T-cell (primary cell): ENCODE data around the gene ELMO1. TPM values are rescaled to one million over a fixed set of nuclear protein-coding genes. Genes with fewer than 3 reads are reported as not detected.

Experiments used
- ATAC-seq, 4 experiments: fragments of 200-7000 bp in 3 of 4; fragments of 150-1000 bp in 1 of 4; cut with Tn5 transposase; replicated peaks in 1 of 4; 1 replicate in 3 of 4; 2 replicates in 1 of 4; pipeline ENCODE4 v1.10.0; 2021; ENCODE audit warnings: moderate library complexity in 3 of 4, mild to moderate bottlenecking in 2 of 4, moderate number of reproducible peaks in 1 of 4
- CTCF ChIA-PET, 2 donors: fragments of 300-600 bp; sonication (Branson Sonifier 250); formaldehyde crosslinking; loops; one replicate each; lab custom pipeline; 2022; ENCODE audit warnings: antibody characterized with exemption in 2 of 2; lab: Charles Lee
- POLR2A ChIA-PET, 2 donors: fragments of 300-600 bp; sonication (Branson Sonifier 250); formaldehyde crosslinking; loops; one replicate each; lab custom pipeline; 2022; ENCODE audit warnings: antibody characterized with exemption in 2 of 2; lab: Charles Lee
- DNase-seq, 35 experiments: peaks; one replicate each; pipeline versions ENCODE4 v3.0.0 to v3.0.0-alpha.2; 2013 to 2023
- H3K27ac ChIP-seq: one replicate; pipeline ENCODE4 v1.5.1; 2013; ENCODE audit warnings: low read length
- H3K27me3 ChIP-seq, 2 experiments: replicated peaks in 1 of 2; 1 replicate in 1 of 2; 2 replicates in 1 of 2; pipeline versions ENCODE4 v1.6.1 to v1.7.0; 2013; ENCODE audit warnings: low read length in 1 of 2, mixed read lengths in 1 of 2; ENCODE audit not compliant: control insufficient read depth in 2 of 2, insufficient read depth in 2 of 2; ENCODE audit errors: extremely low read depth in 1 of 2
- H3K36me3 ChIP-seq, 2 donors: 1 replicate in 1 of 2; 2 replicates in 1 of 2; pipeline versions ENCODE4 v1.6.1 to v1.7.0; 2013; ENCODE audit warnings: low read length in 1 of 2; ENCODE audit not compliant: control insufficient read depth in 2 of 2, insufficient read depth in 1 of 2; ENCODE audit errors: extremely low read depth in 1 of 2
- H3K4me1 ChIP-seq, 2 experiments: 1 replicate in 1 of 2; 2 replicates in 1 of 2; pipeline versions ENCODE4 v1.6.1 to v1.7.0; 2013; ENCODE audit warnings: low read length in 2 of 2, mixed read lengths in 1 of 2; ENCODE audit not compliant: insufficient read depth in 2 of 2, control insufficient read depth in 1 of 2; ENCODE audit errors: extremely low read depth in 1 of 2
- H3K4me3 ChIP-seq, 2 donors: 1 replicate in 1 of 2; 2 replicates in 1 of 2; pipeline versions ENCODE4 v1.5.1 to v1.7.0; 2013; ENCODE audit warnings: mild to moderate bottlenecking in 2 of 2, low read length in 1 of 2, moderate library complexity in 1 of 2; ENCODE audit not compliant: control insufficient read depth in 1 of 2; ENCODE audit errors: extremely low read depth in 1 of 2
- H3K9me3 ChIP-seq: 2 replicates; pipeline ENCODE4 v1.7.0; 2013
- H3K27ac Mint-ChIP-seq, 2 donors: one replicate each; pipeline ENCODE4 v1.8.0; 2020 to 2021; ENCODE audit warnings: mild to moderate bottlenecking in 2 of 2, mixed read lengths in 2 of 2
- H3K27me3 Mint-ChIP-seq, 2 donors: one replicate each; pipeline ENCODE4 v1.8.0; 2021 to 2022; ENCODE audit warnings: mixed read lengths in 2 of 2
- H3K36me3 Mint-ChIP-seq: one replicate; pipeline ENCODE4 v1.8.0; 2021; ENCODE audit warnings: mixed read lengths
- H3K4me1 Mint-ChIP-seq, 3 donors: one replicate each; pipeline ENCODE4 v1.8.0; 2020 to 2022; ENCODE audit warnings: mixed read lengths in 3 of 3, mild to moderate bottlenecking in 1 of 3
- H3K4me3 Mint-ChIP-seq, 3 donors: one replicate each; pipeline ENCODE4 v1.8.0; 2020 to 2022; ENCODE audit warnings: mild to moderate bottlenecking in 3 of 3, mixed read lengths in 3 of 3, moderate library complexity in 3 of 3
- H3K9me3 Mint-ChIP-seq, 3 donors: one replicate each; pipeline ENCODE4 v1.8.0; 2020 to 2022; ENCODE audit warnings: mixed read lengths in 3 of 3
- WGBS: methylation state at CpG from one replicate; pipeline ENCODE4 v1.1.5; 2013; ENCODE audit warnings: missing lambda C conversion rate; ENCODE audit not compliant: insufficient coverage; 5-methylcytosine and 5-hydroxymethylcytosine counted together
- total RNA-seq, 35 experiments: library from RNA in 6 of 35; stranded (reverse) in 6 of 35; fragments of 120-200 nt in 1 of 35; gene quantifications; one replicate each; pipeline versions ENCODE4 v1.2.1 to v1.2.4 and lab custom pipeline; 2013 to 2026

ELMO1 gene
- total RNA-seq, 5 donors from 2014 or later (not counting 1 experiment from before 2014, with no cell fraction given), result 101 to 149 (median 113) TPM

DNA sequence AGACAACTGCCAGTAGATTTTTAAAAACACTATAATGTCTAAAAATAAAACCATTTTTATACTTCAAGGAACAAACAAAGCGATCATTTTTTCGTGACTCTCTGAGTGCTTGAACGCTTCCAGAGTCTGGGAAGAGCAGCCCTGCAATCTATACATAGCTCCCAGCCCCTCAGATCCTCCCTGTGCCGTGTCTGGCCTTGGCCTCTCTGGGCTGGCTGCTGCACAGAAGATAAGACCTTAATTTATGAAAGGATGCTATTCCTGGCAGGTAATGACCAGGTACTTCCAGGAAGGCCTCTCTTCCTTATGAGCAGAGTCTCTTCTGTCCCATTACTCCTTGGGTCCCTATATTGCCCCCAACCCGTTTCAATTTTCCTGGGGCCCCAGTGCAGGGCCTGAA, 523.5 kb downstream of the ELMO1 start:
- Mint-ChIP-seq H3K27me3 (no peaks in the 10 kb centered on the region), H3K36me3 (peaks cover 78% of the 10 kb centered on the region), H3K27ac (no peak overlapping the region), H3K4me3 (no peak overlapping the region), H3K4me1 (peaks cover 2 to 7% (median 6%) of the 10 kb centered on the region in 3 donors), H3K9me3 (peaks cover 4 to 17% (median 11%) of the 10 kb centered on the region in 3 donors)
- WGBS, result 97% methylated on average over 4 of the region's 5 CpGs
- no peaks in the 10 kb centered on the region for H3K9me3 ChIP-seq
- ATAC-seq (no peak), DNase-seq (no peak)
- ChIA-PET CTCF (no interaction called here), POLR2A (interaction anchor here in 1 of 2 donors (0.7 kb wide), 1 partner anchor 17 kb away, joined by 3 read pairs; no protein-coding TSS in a partner anchor)
- no peak overlapping the region for H3K27ac ChIP-seq
- H3K4me1 ChIP-seq, result no peaks in the 10 kb centered on the region
- H3K4me3 ChIP-seq, result no peak overlapping the region
- H3K27me3 ChIP-seq, result no peaks in the 10 kb centered on the region
- H3K36me3 ChIP-seq, result peaks cover 0 to 4% of the 10 kb centered on the region in 2 donors

DNA sequence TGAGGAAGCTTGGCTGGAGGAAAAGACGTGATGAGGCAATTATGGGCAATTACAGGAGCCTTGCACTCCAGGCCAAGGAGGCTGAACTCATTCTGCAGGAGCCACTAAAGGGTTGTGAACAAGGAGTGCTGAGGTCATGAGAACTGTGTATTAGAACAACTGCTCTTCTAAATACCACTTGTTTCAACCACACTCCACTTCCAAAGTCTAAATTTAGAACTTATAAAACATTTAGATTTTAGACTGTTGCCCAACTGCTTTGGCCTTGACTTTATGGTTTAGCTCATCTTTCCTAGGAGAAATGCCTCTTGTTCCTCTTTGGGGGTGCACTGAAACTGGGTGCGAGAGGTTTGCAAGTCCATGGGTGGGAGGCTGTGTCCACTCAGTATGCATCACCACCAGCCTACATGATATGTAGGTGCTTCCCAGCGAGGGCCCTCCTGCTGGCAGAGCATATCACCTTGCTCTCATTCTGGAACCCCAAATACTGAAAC, 524.7 kb downstream of the ELMO1 start:
- H3K4me1 Mint-ChIP-seq, result peaks cover 4 to 11% (median 6%) of the 10 kb centered on the region in 3 donors

DNA sequence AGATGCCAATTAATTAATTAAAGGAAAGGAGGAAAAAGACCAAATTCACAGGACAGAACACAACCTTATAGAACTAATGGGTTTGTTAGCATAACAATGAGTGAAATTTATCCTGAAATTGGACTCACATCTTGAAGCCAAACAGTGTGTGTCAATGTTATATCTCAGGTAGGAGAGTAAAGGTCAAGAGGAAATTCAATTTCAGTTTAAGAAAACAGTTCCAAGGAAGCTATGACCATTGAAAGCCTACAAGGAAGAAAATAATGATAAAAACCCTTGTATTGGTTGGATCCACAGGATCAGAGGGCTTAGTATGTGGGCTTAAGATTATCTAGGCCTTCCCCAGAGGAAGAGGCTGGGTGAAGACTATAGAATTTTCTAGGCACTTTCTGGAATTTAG, 525.5 kb downstream of the ELMO1 start:
- ATAC-seq (no peak), DNase-seq (no peak)
- Histone ChIP-seq H3K27me3 (no peaks in the 10 kb centered on the region), H3K36me3 (peaks cover 0 to 4% of the 10 kb centered on the region in 2 donors), H3K27ac (no peak overlapping the region), H3K4me1 (no peaks in the 10 kb centered on the region), H3K9me3 (no peaks in the 10 kb centered on the region), H3K4me3 (no peak overlapping the region)
- Mint-ChIP-seq H3K4me1 (peaks cover 4 to 12% (median 6%) of the 10 kb centered on the region in 3 donors), H3K27me3 (no peaks in the 10 kb centered on the region), H3K27ac (no peak overlapping the region), H3K36me3 (peaks cover 76% of the 10 kb centered on the region), H3K9me3 (peaks cover 4 to 17% (median 11%) of the 10 kb centered on the region in 3 donors), H3K4me3 (no peak overlapping the region)
- POLR2A ChIA-PET, result no interaction called here
- CTCF ChIA-PET, result no interaction called here

More for the DNA sequence above, 524.7 kb downstream of the ELMO1 start:
- DNase-seq (no peak), ATAC-seq (no peak)
- CTCF ChIA-PET, result interaction anchor here in 1 of 2 donors (0.6 kb wide), 1 partner anchor 113 kb away, joined by 3 read pairs; no protein-coding TSS in a partner anchor
- Mint-ChIP-seq H3K27me3 (no peaks in the 10 kb centered on the region), H3K36me3 (peaks cover 81% of the 10 kb centered on the region), H3K27ac (no peak overlapping the region), H3K9me3 (peaks cover 4 to 17% (median 11%) of the 10 kb centered on the region in 3 donors), H3K4me3 (no peak overlapping the region)
- H3K9me3 ChIP-seq, result no peaks in the 10 kb centered on the region
- POLR2A ChIA-PET, result no interaction called here
- H3K4me3 ChIP-seq, result no peak overlapping the region
- H3K27me3 ChIP-seq, result no peaks in the 10 kb centered on the region
- no peaks in the 10 kb centered on the region for H3K4me1 ChIP-seq
- no peak overlapping the region for H3K27ac ChIP-seq
- H3K36me3 ChIP-seq, result peaks cover 0 to 4% of the 10 kb centered on the region in 2 donors
- 100% methylated on average over 1 of the region's 3 CpGs for WGBS

DNA sequence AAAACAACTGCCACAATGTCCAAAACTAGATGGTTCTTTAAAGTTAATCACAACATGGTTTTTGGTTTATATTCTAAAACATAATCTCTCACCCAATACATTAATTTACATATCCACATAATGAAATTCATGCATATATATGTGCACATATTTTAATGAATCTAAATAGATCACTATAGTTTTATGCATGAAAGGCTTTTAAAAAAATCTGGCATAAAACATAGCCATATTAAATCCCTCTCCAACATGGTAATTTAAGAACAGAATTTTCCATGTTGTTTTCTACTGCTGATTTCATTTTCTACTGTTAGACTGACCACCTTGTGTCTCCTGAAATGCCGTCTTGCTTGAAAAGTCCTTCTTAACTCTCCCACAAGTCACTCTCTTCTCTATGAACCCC, 528.2 kb downstream of the ELMO1 start:
- ATAC-seq (no peak), DNase-seq (no peak)
- H3K4me1 Mint-ChIP-seq, result peaks cover 5 to 7% (median 6%) of the 10 kb centered on the region in 3 donors
- ChIA-PET CTCF (no interaction called here), POLR2A (no interaction called here)
- Histone ChIP-seq H3K4me3 (no peak overlapping the region), H3K27ac (no peak overlapping the region), H3K4me1 (no peaks in the 10 kb centered on the region), H3K9me3 (no peaks in the 10 kb centered on the region), H3K36me3 (peaks cover 0 to 4% of the 10 kb centered on the region in 2 donors), H3K27me3 (no peaks in the 10 kb centered on the region)
- peaks cover 76% of the 10 kb centered on the region for H3K36me3 Mint-ChIP-seq
- H3K27me3 Mint-ChIP-seq, result no peaks in the 10 kb centered on the region
- H3K4me3 Mint-ChIP-seq, result no peak overlapping the region
- H3K9me3 Mint-ChIP-seq, result peaks cover 4 to 17% (median 11%) of the 10 kb centered on the region in 3 donors
- WGBS, result 100% methylated on average over 1 of the region's 1 CpG
- no peak overlapping the region for H3K27ac Mint-ChIP-seq

DNA sequence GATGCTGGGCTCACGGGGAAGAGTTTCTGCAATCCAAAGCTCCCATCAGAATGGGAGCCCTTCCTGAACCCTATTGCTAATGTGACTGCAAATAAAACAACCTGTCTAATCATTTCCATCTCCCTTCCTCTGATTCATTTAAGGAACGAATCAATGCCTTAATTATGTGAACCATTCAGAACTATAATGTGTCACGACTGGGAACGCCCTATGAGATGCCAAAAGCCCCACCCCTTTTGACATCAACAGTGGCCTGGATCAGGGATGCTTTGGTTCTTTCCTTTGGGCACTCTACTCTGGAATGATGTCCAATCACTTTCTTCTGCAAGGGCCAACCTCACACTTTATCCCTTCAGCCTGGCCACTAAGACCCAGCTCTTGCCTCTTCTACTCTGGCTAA, 528.9 kb downstream of the ELMO1 start:
- ATAC-seq (no peak), DNase-seq (no peak)
- Histone ChIP-seq H3K36me3 (peaks cover 0 to 4% of the 10 kb centered on the region in 2 donors), H3K4me1 (no peaks in the 10 kb centered on the region), H3K27ac (no peak overlapping the region), H3K9me3 (no peaks in the 10 kb centered on the region), H3K27me3 (no peaks in the 10 kb centered on the region), H3K4me3 (no peak overlapping the region)
- peaks cover 5 to 7% (median 6%) of the 10 kb centered on the region in 3 donors for H3K4me1 Mint-ChIP-seq
- H3K4me3 Mint-ChIP-seq, result no peak overlapping the region
- no peaks in the 10 kb centered on the region for H3K27me3 Mint-ChIP-seq
- no peak overlapping the region for H3K27ac Mint-ChIP-seq
- 100% methylated on average over 3 of the region's 4 CpGs for WGBS
- POLR2A ChIA-PET, result interaction anchor here in 1 of 2 donors (0.5 kb wide), 1 partner anchor 130 kb away, joined by 4 read pairs; no protein-coding TSS in a partner anchor
- H3K36me3 Mint-ChIP-seq, result peaks cover 73% of the 10 kb centered on the region
- CTCF ChIA-PET, result no interaction called here
- peaks cover 4 to 17% (median 11%) of the 10 kb centered on the region in 3 donors for H3K9me3 Mint-ChIP-seq

DNA sequence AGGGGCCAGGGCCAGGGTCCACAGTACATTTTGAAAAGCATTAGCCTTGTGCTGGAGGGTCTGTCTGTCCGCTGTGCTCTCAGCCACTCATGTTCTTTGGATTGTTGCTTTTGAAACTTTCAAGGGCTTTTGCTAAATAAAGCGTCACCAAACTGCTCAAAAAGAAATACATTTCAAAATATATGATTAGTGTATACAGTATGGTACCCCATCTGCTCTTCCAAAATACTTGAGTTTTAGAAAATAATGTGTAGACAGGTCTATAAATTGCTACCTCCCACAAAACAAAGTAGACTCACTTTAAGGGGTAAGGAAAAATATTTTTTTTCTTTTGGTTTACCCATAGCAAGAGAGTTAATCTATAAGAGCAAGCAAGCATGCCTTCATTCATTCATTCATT, 530.1 kb downstream of the ELMO1 start:
- no peak overlapping the region for H3K4me3 Mint-ChIP-seq
- Histone ChIP-seq H3K36me3 (no peaks in the 10 kb centered on the region), H3K9me3 (no peaks in the 10 kb centered on the region), H3K27me3 (no peaks in the 10 kb centered on the region), H3K27ac (no peak overlapping the region), H3K4me3 (no peak overlapping the region), H3K4me1 (no peaks in the 10 kb centered on the region)
- H3K27me3 Mint-ChIP-seq, result no peaks in the 10 kb centered on the region
- CTCF ChIA-PET, result no interaction called here
- H3K9me3 Mint-ChIP-seq, result peaks cover 4 to 17% (median 11%) of the 10 kb centered on the region in 3 donors
- no peak overlapping the region for H3K27ac Mint-ChIP-seq
- no CpG with 5 or more reads among the region's 2 CpGs for WGBS
- POLR2A ChIA-PET, result no interaction called here
- H3K4me1 Mint-ChIP-seq, result peaks cover 7 to 8% (median 8%) of the 10 kb centered on the region in 3 donors
- H3K36me3 Mint-ChIP-seq, result peaks cover 68% of the 10 kb centered on the region
- ATAC-seq (no peak), DNase-seq (no peak)
